CD1c-positive myeloid dendritic cell (primary cell): ENCODE results near the gene CCR3.

ENCODE experiments used
- DNase-seq: peaks from one replicate; pipeline ENCODE4 v3.0.0-alpha.2; 2016; ENCODE audit errors: extremely low spot score

Gene CCR3

GRCh38 chr3:46297658-46298423 is 55.6 kb downstream of the CCR3 start:
- DNase-seq = peak; percentile 51

- DNase-seq = no peak
These were observed 56.8 kb downstream of the CCR3 start for GRCh38 chr3:46298871-46299607.

- peak; percentile 76 for DNase-seq
These were observed 57.6 kb downstream of the CCR3 start for GRCh38 chr3:46299608-46300460.

- DNase-seq = no peak
These were observed 58.2 kb downstream of the CCR3 start for GRCh38 chr3:46300461-46300789.

- DNase-seq = peak; percentile 83
These were observed 59.0 kb downstream of the CCR3 start for GRCh38 chr3:46301122-46301835.

- no peak for DNase-seq
These were observed 61.0 kb downstream of the CCR3 start for GRCh38 chr3:46303240-46303639.

- no peak for DNase-seq
These were observed 62.5 kb downstream of the CCR3 start for GRCh38 chr3:46304739-46305138.

- DNase-seq = peak; percentile 95
These were observed 70.7 kb downstream of the CCR3 start for GRCh38 chr3:46312991-46313390.

- peak; percentile 69 for DNase-seq
These were observed 72.3 kb downstream of the CCR3 start for GRCh38 chr3:46314517-46314916.

GRCh38 chr3:46316206-46316605 is 73.9 kb downstream of the CCR3 start:
- DNase-seq = peak; percentile 70
